Cardiac fibroblast (primary cell): Measurements from ENCODE around the gene KCNQ1OT1.

Source experiments
- DNase-seq, 2 donors: peaks; one replicate each; pipeline versions ENCODE4 v3.0.0 to v3.0.0-alpha.2; 2010; ENCODE audit warnings: low read depth in 2 of 2
- H3K4me3 ChIP-seq, 2 donors: replicated peaks in 1 of 2; 1 replicate in 1 of 2; 2 replicates in 1 of 2; pipeline ENCODE4 v1.5.1; 2011; ENCODE audit warnings: low read depth in 2 of 2, low read length in 2 of 2, mild to moderate bottlenecking in 2 of 2, moderate library complexity in 1 of 2
- TF ChIP-seq, protein P1 (sequence below): IDR thresholded peaks from one replicate; pipeline ENCODE4 v1.5.1; 2011; ENCODE audit warnings: low read depth, mild to moderate bottlenecking, low read length, inconsistent platforms

Gene KCNQ1OT1

DNA sequence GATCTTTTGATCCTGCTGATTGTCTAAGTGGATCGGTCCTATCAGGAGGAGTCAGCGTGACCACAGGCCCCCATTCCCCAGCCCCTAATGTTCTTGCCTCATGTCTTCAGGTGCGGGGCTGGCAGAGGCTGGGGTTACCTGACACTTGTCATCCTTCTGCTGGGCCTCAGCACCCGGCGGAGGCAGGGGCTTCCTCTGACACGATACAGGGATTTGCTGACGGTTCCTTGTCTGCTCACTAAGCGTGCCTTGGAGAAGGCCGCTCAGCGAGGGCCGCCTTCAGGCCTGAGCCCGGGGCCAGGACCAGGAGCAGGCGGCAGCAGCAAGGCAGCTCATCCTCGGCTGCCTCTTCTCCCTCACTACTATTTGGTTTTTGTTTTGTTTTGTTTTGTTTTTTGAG lies 45.7 kb upstream of the KCNQ1OT1 start:
- no peak for DNase-seq
- TF ChIP-seq, protein P1, sequence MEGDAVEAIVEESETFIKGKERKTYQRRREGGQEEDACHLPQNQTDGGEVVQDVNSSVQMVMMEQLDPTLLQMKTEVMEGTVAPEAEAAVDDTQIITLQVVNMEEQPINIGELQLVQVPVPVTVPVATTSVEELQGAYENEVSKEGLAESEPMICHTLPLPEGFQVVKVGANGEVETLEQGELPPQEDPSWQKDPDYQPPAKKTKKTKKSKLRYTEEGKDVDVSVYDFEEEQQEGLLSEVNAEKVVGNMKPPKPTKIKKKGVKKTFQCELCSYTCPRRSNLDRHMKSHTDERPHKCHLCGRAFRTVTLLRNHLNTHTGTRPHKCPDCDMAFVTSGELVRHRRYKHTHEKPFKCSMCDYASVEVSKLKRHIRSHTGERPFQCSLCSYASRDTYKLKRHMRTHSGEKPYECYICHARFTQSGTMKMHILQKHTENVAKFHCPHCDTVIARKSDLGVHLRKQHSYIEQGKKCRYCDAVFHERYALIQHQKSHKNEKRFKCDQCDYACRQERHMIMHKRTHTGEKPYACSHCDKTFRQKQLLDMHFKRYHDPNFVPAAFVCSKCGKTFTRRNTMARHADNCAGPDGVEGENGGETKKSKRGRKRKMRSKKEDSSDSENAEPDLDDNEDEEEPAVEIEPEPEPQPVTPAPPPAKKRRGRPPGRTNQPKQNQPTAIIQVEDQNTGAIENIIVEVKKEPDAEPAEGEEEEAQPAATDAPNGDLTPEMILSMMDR: no peak
- no peak overlapping the region for H3K4me3 ChIP-seq

DNA sequence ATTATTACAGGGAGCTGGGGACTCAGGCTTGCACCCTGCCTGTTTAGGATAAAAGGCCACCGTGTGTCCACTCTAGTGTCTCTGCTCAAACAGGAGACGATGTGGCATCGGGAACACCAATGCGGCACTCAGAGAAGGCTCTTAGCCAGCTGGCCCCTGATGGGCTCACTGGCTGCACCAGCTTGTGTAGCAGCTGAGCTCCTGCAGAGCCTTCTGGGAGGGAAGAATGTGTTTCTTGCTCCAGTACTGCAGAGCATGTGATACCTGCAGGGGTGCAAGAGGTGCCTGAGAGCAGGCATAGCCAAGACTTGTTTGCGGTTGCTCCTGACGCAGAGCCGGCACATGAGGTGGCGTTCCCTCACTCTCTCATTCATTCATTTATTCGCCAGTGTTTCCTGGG lies 44.4 kb upstream of the KCNQ1OT1 start:
- TF ChIP-seq, protein P1: no peak
- no peak overlapping the region for H3K4me3 ChIP-seq
- DNase-seq: no peak

DNA sequence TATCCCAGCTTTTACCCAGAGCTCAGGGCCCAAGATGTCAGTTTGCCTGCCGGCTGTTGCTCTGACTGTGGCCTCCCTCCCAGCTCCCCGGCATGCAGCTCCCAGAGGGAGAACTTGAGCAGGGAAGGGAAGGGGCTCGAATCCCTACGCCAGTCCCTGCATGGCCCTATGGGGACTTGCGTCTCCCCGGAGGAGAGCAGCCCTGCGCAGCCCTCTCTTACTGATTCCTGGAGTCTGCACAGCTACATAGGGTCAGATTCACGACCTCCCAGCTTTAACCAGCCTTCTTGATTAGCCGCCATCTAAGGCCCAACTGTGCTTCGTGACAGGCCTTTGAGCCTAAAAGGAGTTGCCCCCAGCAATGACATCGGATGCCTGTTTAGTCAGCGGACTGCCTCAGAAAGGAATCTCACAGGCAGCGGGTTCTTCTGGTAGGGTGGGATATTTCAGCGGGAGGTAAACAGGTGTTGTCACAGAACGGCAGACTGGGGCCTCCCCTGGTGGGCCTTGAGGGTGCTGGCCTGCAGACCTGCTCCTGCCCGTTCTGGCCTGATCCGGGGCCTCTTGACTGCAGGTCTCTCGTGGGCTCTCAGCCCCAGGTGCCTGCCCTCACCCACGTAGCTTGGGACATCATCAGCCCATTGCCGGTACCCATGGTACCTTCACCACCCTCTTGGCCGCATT lies 43.8 kb upstream of the KCNQ1OT1 start:
- DNase-seq: no peak
- H3K4me3 ChIP-seq: no peak overlapping the region
- TF ChIP-seq, protein P1: no peak

DNA sequence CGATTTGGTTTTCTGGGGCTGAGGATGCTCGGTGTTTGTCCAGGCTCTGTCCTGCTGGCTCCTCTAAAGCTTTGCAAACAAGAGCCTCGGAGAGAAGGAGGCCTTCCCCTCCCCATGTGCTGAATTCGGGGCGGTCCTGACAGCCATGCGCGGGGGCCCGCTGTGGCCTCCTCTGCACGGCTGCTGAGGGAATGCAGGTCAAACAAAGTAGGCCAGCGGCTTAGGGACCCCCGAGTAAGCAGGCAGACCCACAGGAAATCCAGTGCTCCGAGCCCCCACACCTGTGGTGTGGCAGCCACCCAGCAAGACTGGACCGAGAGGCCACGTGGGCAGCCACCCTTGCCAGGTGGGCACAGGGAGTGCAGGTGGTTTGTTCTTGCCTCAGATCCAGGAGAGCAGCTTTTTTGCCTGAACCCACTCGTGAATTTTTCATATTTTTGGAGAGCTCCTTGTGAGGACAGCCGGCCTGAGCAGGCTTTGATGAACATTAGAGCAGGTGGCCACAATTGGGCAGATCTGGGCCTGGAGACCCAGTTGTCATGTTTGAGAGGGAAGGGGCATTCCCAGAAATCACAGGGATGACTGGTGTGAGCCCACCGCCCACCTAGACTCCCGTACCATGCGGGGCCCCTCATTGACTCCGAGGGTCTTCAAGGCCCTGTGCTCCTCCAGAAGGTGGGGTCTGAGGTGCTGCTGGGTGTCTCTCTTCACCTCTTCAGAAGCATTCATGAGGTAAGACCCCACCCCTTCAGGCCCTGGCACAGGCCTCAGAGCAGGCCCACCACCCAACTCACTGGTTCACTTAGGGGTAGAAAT lies 43.0 kb upstream of the KCNQ1OT1 start:
- DNase-seq: no peak
- TF ChIP-seq, protein P1: no peak
- H3K4me3 ChIP-seq: no peak overlapping the region

DNA sequence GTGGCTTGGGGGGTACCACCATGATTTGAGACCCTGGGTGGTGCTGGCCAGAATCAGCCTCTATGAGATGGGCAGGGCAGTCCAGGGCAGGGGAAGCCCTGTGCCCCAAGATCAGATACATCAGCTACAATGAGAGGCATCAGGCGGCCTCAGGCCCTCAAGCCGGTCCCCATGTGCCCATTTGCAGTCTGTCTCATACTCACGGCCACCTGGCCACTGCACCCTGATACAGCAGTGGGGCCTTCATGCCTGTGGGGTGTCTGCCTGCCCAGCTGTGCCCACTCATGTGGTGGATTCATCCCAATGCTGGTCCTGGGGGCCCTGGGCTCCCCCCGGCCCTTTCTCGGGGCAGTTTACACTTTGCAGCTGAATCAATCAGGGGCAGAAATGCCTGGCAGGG lies 42.4 kb upstream of the KCNQ1OT1 start:
- H3K4me3 ChIP-seq: no peak overlapping the region
- TF ChIP-seq, protein P1: no peak

DNA sequence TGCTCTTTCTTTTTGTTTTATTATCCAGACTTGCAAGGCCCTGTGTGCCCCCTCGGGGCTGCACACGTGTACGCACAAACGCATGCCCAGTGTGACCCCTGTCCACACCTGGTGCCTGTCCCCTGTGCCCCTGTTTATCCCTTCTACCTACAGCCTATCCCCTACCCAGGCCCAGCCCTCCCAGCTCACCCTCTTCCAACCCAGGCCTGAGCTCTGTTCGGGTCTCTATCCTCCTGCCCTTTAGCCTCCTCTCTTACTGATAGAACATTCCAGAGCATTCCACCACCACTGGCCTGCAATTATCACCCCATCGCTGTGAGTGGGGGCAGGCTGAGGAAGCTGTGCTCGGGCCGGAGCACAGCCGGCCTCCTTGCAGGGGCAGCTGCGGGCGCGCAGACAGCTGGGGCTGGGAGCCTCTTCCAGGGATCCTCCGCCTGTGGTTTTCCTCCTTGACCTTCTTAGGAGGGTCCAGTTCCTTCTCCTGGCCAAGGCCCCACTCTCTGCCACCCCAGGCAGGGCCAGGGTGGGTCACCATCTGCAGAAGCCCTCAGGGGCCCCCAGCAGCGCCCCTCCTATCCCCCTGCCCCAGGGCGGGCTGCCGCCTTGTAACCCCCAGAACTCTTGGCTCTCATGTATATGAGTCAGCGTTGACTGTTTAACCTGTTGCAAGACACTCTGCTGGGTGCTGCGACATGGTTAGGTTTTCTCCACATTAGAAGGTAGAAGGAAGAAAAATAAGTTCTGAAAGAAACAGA lies 41.8 kb upstream of the KCNQ1OT1 start:
- TF ChIP-seq, protein P1: no peak
- DNase-seq: peak; percentile 77 to 87
- no peak overlapping the region for H3K4me3 ChIP-seq

More for the DNA sequence above, 42.4 kb upstream of the KCNQ1OT1 start:
- DNase-seq: no peak
